IMR-90 (cell line): ENCODE data around the gene NFIA.

Experiments used
- FOS ChIP-seq: fragments of 150-350 bp; IDR thresholded peaks from 2 replicates; pipeline ENCODE4 v1.6.1; 2016; ENCODE audit warnings: low read depth, low read length
- MXI1 ChIP-seq: IDR thresholded peaks from 2 replicates; pipeline ENCODE4 v1.6.1; 2012; ENCODE audit warnings: low read depth, mild to moderate bottlenecking, low read length, moderate library complexity, borderline replicate concordance
- POLR2A ChIP-seq: IDR thresholded peaks from 2 replicates; pipeline ENCODE4 v1.6.1; 2012; ENCODE audit warnings: mild to moderate bottlenecking, low read depth, low read length
- RAD21 ChIP-seq: IDR thresholded peaks from 2 replicates; pipeline ENCODE4 v1.6.1; 2012; ENCODE audit warnings: low read length, improper control_type of control experiment
- SMC3 ChIP-seq: fragments of 150-350 bp; IDR thresholded peaks from 2 replicates; pipeline ENCODE4 v1.6.1; 2016; ENCODE audit warnings: low read depth, mild to moderate bottlenecking, antibody characterized with exemption, low read length, moderate library complexity
- TF ChIP-seq, protein P1 (sequence below): conservative IDR thresholded peaks from 2 replicates; pipeline ENCODE4 v1.5.1; 2012; ENCODE audit warnings: mild to moderate bottlenecking, low read depth, low read length, improper control_type of control experiment
- TF ChIP-seq, protein P2 (sequence below): fragments of 150-350 bp; IDR thresholded peaks from 2 replicates; pipeline ENCODE4 v1.6.1; 2016; ENCODE audit warnings: low read depth, mild to moderate bottlenecking, low read length, moderate library complexity, borderline replicate concordance

DNA sequence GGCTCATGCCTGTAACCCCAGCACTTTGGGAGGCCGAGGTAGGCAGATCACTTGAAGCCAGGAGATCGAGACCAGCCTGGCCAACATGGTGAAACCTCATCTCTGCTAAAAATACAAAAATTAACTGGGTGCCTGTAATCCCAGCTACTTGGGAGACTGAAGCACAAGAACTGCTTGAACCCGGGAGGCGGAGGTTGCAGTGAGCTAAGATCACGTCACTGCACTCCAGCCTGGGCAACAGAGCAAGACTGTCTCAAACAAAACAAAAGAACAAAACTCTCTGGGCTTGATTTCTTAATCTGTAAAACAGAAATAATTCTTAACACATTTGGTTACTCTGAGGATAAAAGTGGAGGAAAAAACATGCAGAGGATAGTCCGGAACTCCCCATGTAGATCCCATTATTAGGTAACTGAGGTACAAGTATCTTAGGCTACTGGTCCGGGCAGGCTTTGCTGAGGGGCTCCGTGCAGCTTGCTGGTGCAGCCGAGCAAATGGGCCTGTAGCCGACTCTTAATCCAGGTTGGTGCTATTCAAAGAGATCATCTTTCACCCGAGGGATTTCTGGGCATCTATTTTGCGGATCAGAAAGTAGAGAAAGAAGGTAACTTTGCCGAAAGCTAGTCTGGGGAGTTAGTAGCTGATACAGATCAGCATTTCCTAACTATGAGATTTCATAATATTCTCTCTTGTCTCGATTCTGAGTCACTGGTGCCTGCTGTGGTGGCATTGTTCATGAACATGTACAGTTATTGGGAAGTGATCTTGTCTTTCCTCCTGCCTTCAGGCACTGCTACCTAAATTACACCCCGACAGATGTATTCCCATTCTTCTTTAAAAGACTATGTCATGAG is 56.8 kb downstream of the NFIA start:
- TF ChIP-seq, protein P1, sequence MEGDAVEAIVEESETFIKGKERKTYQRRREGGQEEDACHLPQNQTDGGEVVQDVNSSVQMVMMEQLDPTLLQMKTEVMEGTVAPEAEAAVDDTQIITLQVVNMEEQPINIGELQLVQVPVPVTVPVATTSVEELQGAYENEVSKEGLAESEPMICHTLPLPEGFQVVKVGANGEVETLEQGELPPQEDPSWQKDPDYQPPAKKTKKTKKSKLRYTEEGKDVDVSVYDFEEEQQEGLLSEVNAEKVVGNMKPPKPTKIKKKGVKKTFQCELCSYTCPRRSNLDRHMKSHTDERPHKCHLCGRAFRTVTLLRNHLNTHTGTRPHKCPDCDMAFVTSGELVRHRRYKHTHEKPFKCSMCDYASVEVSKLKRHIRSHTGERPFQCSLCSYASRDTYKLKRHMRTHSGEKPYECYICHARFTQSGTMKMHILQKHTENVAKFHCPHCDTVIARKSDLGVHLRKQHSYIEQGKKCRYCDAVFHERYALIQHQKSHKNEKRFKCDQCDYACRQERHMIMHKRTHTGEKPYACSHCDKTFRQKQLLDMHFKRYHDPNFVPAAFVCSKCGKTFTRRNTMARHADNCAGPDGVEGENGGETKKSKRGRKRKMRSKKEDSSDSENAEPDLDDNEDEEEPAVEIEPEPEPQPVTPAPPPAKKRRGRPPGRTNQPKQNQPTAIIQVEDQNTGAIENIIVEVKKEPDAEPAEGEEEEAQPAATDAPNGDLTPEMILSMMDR, result no peak
- TF ChIP-seq SMC3 (no peak), POLR2A (no peak), FOS (no peak), RAD21 (no peak), MXI1 (no peak)
- TF ChIP-seq, protein P2, sequence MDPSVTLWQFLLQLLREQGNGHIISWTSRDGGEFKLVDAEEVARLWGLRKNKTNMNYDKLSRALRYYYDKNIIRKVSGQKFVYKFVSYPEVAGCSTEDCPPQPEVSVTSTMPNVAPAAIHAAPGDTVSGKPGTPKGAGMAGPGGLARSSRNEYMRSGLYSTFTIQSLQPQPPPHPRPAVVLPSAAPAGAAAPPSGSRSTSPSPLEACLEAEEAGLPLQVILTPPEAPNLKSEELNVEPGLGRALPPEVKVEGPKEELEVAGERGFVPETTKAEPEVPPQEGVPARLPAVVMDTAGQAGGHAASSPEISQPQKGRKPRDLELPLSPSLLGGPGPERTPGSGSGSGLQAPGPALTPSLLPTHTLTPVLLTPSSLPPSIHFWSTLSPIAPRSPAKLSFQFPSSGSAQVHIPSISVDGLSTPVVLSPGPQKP, result no peak
